ENCODE results near the gene PLEK2. TPM values are rescaled to one million over a fixed set of nuclear protein-coding genes. Genes with fewer than 3 reads are reported as not detected.
"Not testable (repeated sequence)": the region's sequence is repeated elsewhere in the genome, so short reads cannot be mapped to it uniquely, and the experiment has no call there.

Gene PLEK2
- total RNA-seq, 1 donor from 2014 or later: 0.62 TPM

- H3K4me1 Mint-ChIP-seq (ENCODE audit: unreplicated experiment): peaks cover 4% of the 10 kb centered on the region
- H3K9me3 Mint-ChIP-seq (ENCODE audit: unreplicated experiment): no peaks in the 10 kb centered on the region
- DNase-seq (ENCODE audit: low spot score): no peak
- no peak for TF ChIP-seq CTCF (IDR thresholded peaks at IDR 0.05; ENCODE audit: unreplicated experiment)
- no peaks in the 10 kb centered on the region for H3K27me3 Mint-ChIP-seq (ENCODE audit: unreplicated experiment)
- H3K36me3 Mint-ChIP-seq (ENCODE audit: low read depth, unreplicated experiment): no peaks in the 10 kb centered on the region
- H3K4me3 Mint-ChIP-seq (ENCODE audit: unreplicated experiment): no peak overlapping the region
- H3K27ac Mint-ChIP-seq (ENCODE audit: unreplicated experiment): no peak overlapping the region
Observed at GRCh38 chr14:67411370-67411769, 595 bp downstream of the PLEK2 start.

GRCh38 chr14:67410313-67410712, 1.7 kb downstream of the PLEK2 start:
- TF ChIP-seq CTCF (IDR thresholded peaks at IDR 0.05; ENCODE audit: unreplicated experiment): no peak
- Mint-ChIP-seq H3K27me3 (ENCODE audit: unreplicated experiment) (no peaks in the 10 kb centered on the region), H3K9me3 (ENCODE audit: unreplicated experiment) (no peaks in the 10 kb centered on the region), H3K4me3 (ENCODE audit: unreplicated experiment) (no peak overlapping the region), H3K36me3 (ENCODE audit: low read depth, unreplicated experiment) (no peaks in the 10 kb centered on the region), H3K4me1 (ENCODE audit: unreplicated experiment) (peaks cover 4% of the 10 kb centered on the region), H3K27ac (ENCODE audit: unreplicated experiment) (no peak overlapping the region)
- DNase-seq (ENCODE audit: low spot score): no peak

GRCh38 chr14:67409461-67409860, 2.5 kb downstream of the PLEK2 start:
- Mint-ChIP-seq H3K27me3 (ENCODE audit: unreplicated experiment) (no peaks in the 10 kb centered on the region), H3K9me3 (ENCODE audit: unreplicated experiment) (no peaks in the 10 kb centered on the region), H3K4me1 (ENCODE audit: unreplicated experiment) (peaks cover 4% of the 10 kb centered on the region), H3K4me3 (ENCODE audit: unreplicated experiment) (no peak overlapping the region), H3K27ac (ENCODE audit: unreplicated experiment) (no peak overlapping the region), H3K36me3 (ENCODE audit: low read depth, unreplicated experiment) (no peaks in the 10 kb centered on the region)
- TF ChIP-seq CTCF (IDR thresholded peaks at IDR 0.05; ENCODE audit: unreplicated experiment): no peak
- no peak for DNase-seq (ENCODE audit: low spot score)

- DNase-seq (ENCODE audit: low spot score); H3K36me3 Mint-ChIP-seq (ENCODE audit: low read depth, unreplicated experiment); H3K9me3 Mint-ChIP-seq (ENCODE audit: unreplicated experiment); H3K4me1 Mint-ChIP-seq (ENCODE audit: unreplicated experiment); H3K27ac Mint-ChIP-seq (ENCODE audit: unreplicated experiment); H3K4me3 Mint-ChIP-seq (ENCODE audit: unreplicated experiment); H3K27me3 Mint-ChIP-seq (ENCODE audit: unreplicated experiment): not testable (repeated sequence)
Observed at GRCh38 chr14:67408122-67408801, 3.7 kb downstream of the PLEK2 start.

GRCh38 chr14:67405771-67406170, 6.2 kb downstream of the PLEK2 start:
- Mint-ChIP-seq H3K9me3 (ENCODE audit: unreplicated experiment) (no peaks in the 10 kb centered on the region), H3K36me3 (ENCODE audit: low read depth, unreplicated experiment) (no peaks in the 10 kb centered on the region), H3K4me1 (ENCODE audit: unreplicated experiment) (no peaks in the 10 kb centered on the region), H3K27me3 (ENCODE audit: unreplicated experiment) (no peaks in the 10 kb centered on the region), H3K4me3 (ENCODE audit: unreplicated experiment) (no peak overlapping the region), H3K27ac (ENCODE audit: unreplicated experiment) (no peak overlapping the region)
- TF ChIP-seq CTCF (IDR thresholded peaks at IDR 0.05; ENCODE audit: unreplicated experiment): no peak
- DNase-seq (ENCODE audit: low spot score): no peak
